ENCODE data around the gene USP3. TPM values are rescaled to one million over a fixed set of nuclear protein-coding genes. Genes with fewer than 3 reads are reported as not detected.

The USP3 gene
- total and polyA plus RNA-seq, 9 of the 15 experiments (the other 6 are each of a cell fraction or from before 2014, with no cell fraction given) = 17.3 to 54.3 (median 34.8) TPM

DNA sequence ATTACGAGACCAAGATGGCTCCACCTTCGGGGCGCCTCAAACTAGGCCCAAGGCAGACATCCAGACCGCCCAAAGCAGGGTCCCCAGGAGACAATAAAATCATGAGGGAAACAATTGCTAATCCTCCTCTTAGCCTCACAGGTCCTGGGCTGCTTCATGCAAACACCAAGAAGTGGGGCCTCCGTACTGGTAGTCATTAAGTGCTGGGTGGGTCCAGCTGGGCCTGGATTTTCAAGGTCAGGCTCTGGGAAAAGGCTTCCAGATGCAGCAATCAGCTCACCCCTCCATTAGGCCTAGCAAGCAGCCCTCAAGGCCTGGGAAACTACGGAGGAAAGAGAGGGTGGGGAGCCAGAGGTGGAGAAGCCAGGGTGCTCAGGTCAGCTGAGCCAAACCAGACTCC, 93.4 kb downstream of the USP3 start:
- DNase-seq (ENCODE audit: extremely low read depth in 1 of 4, low spot score in 3 of 4) (no peak), ATAC-seq (no peak), FAIRE-seq (no peak)
- no peaks in the 10 kb centered on the region for H3K27me3 ChIP-seq (ENCODE audit: control insufficient read depth in 2 of 2, insufficient read depth in 2 of 2, low read length in 2 of 2)
- in situ Hi-C loops (cut with MboI) = loop anchor here (10.0 kb wide), 1 partner anchor 303 kb away; no protein-coding TSS in a partner anchor
- CTCF ChIA-PET (ENCODE audit: low intra/inter-chr PET ratio) = no interaction called here
- no peak overlapping the region for H2AFZ ChIP-seq (ENCODE audit: low read depth, low read length)
- H3K4me3 ChIP-seq = no peak overlapping the region
- BruUV-seq (replicated peaks) = no TSS peak
- WGBS (ENCODE audit: insufficient coverage, low coverage, missing lambda C conversion rate) = 81% methylated on average over 6 of the region's 6 CpGs
- H3K4me2 ChIP-seq (ENCODE audit: insufficient read depth, low read length) = no peak overlapping the region
- no peaks in the 10 kb centered on the region for H3K9me1 ChIP-seq (ENCODE audit: control insufficient read depth, insufficient read depth, low read length)
- H3K36me3 ChIP-seq (ENCODE audit: control insufficient read depth, insufficient read depth, low read length) = peaks cover 18% of the 10 kb centered on the region; the same call in 2 of the 3 replicates
- H3K4me1 ChIP-seq (replicated peaks in 1 of 2; ENCODE audit: control insufficient read depth in 2 of 2, insufficient read depth in 2 of 2, low read length in 2 of 2) = peaks cover 0 to 18% of the 10 kb centered on the region in 2 experiments; a peak in 2 of 5 replicates
- no peaks in the 10 kb centered on the region for H4K20me1 ChIP-seq (replicated peaks; ENCODE audit: control insufficient read depth, insufficient read depth, low read length)
- H3K9me3 ChIP-seq (replicated peaks; ENCODE audit: control insufficient read depth, insufficient read depth, low read depth, low read length) = no peaks in the 10 kb centered on the region
- no peak overlapping the region for H3K27ac ChIP-seq (ENCODE audit: extremely low read depth, low read depth, low read length)
- no peaks in the 10 kb centered on the region for H3K79me2 ChIP-seq (ENCODE audit: control insufficient read depth, insufficient read depth, low read length)
- POLR2A ChIA-PET = interaction anchor here (0.9 to 1.6 kb wide), 6 partner anchors 9 to 93 kb away, joined by 3 to 4 read pairs (median 3); partner anchors contain the start of gene USP3
- intact Hi-C loops (cut with micrococcal nuclease) = loop anchor here (5.0 kb wide), 2 partner anchors 111 to 469 kb away; no protein-coding TSS in a partner anchor
- no peak overlapping the region; a peak in 1 of 4 replicates for H3K9ac ChIP-seq (ENCODE audit: insufficient read depth in 1 of 2, low read depth in 2 of 2, low read length in 2 of 2)
- no peak for TF ChIP-seq SMC3 (conservative IDR thresholded peaks at IDR 0.05; ENCODE audit: insufficient read depth, low read depth, low read length)
- TF ChIP-seq, protein P1, sequence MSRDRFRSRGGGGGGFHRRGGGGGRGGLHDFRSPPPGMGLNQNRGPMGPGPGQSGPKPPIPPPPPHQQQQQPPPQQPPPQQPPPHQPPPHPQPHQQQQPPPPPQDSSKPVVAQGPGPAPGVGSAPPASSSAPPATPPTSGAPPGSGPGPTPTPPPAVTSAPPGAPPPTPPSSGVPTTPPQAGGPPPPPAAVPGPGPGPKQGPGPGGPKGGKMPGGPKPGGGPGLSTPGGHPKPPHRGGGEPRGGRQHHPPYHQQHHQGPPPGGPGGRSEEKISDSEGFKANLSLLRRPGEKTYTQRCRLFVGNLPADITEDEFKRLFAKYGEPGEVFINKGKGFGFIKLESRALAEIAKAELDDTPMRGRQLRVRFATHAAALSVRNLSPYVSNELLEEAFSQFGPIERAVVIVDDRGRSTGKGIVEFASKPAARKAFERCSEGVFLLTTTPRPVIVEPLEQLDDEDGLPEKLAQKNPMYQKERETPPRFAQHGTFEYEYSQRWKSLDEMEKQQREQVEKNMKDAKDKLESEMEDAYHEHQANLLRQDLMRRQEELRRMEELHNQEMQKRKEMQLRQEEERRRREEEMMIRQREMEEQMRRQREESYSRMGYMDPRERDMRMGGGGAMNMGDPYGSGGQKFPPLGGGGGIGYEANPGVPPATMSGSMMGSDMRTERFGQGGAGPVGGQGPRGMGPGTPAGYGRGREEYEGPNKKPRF (IDR thresholded peaks at IDR 0.05; ENCODE audit: low read depth, low read length) = no peak
- no peak for TF ChIP-seq PHB (CRISPR knock-in tag; IDR thresholded peaks at IDR 0.05)
- TF ChIP-seq, protein P2, sequence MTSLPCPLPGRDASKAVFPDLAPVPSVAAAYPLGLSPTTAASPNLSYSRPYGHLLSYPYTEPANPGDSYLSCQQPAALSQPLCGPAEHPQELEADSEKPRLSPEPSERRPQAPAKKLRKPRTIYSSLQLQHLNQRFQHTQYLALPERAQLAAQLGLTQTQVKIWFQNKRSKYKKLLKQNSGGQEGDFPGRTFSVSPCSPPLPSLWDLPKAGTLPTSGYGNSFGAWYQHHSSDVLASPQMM (CRISPR knock-in tag; IDR thresholded peaks at IDR 0.05) = no peak
- TF ChIP-seq NFRKB (IDR thresholded peaks at IDR 0.05; ENCODE audit: low read depth) = no peak
- no peak for TF ChIP-seq ARID2 (IDR thresholded peaks at IDR 0.05)
- TF ChIP-seq ZFP1 (CRISPR knock-in tag; IDR thresholded peaks at IDR 0.05) = no peak
- TF ChIP-seq, protein P3, sequence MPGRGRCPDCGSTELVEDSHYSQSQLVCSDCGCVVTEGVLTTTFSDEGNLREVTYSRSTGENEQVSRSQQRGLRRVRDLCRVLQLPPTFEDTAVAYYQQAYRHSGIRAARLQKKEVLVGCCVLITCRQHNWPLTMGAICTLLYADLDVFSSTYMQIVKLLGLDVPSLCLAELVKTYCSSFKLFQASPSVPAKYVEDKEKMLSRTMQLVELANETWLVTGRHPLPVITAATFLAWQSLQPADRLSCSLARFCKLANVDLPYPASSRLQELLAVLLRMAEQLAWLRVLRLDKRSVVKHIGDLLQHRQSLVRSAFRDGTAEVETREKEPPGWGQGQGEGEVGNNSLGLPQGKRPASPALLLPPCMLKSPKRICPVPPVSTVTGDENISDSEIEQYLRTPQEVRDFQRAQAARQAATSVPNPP (IDR thresholded peaks at IDR 0.05; ENCODE audit: borderline replicate concordance, insufficient read depth, insufficient read length) = no peak
- no peak for TF ChIP-seq RCOR1 (IDR thresholded peaks at IDR 0.05; ENCODE audit: borderline replicate concordance in 1 of 2, low read depth in 2 of 2, low read length in 2 of 2)
- TF ChIP-seq, protein P4, sequence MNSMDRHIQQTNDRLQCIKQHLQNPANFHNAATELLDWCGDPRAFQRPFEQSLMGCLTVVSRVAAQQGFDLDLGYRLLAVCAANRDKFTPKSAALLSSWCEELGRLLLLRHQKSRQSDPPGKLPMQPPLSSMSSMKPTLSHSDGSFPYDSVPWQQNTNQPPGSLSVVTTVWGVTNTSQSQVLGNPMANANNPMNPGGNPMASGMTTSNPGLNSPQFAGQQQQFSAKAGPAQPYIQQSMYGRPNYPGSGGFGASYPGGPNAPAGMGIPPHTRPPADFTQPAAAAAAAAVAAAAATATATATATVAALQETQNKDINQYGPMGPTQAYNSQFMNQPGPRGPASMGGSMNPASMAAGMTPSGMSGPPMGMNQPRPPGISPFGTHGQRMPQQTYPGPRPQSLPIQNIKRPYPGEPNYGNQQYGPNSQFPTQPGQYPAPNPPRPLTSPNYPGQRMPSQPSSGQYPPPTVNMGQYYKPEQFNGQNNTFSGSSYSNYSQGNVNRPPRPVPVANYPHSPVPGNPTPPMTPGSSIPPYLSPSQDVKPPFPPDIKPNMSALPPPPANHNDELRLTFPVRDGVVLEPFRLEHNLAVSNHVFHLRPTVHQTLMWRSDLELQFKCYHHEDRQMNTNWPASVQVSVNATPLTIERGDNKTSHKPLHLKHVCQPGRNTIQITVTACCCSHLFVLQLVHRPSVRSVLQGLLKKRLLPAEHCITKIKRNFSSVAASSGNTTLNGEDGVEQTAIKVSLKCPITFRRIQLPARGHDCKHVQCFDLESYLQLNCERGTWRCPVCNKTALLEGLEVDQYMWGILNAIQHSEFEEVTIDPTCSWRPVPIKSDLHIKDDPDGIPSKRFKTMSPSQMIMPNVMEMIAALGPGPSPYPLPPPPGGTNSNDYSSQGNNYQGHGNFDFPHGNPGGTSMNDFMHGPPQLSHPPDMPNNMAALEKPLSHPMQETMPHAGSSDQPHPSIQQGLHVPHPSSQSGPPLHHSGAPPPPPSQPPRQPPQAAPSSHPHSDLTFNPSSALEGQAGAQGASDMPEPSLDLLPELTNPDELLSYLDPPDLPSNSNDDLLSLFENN (IDR thresholded peaks at IDR 0.05; ENCODE audit: low read depth in 2 of 2, low read length in 2 of 2) = no peak
- TF ChIP-seq, protein P5, sequence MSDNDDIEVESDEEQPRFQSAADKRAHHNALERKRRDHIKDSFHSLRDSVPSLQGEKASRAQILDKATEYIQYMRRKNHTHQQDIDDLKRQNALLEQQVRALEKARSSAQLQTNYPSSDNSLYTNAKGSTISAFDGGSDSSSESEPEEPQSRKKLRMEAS (CRISPR knock-in tag; IDR thresholded peaks at IDR 0.05) = no peak
- TF ChIP-seq SUPT5H (IDR thresholded peaks at IDR 0.05) = no peak
- TF ChIP-seq ZC3H8 (IDR thresholded peaks at IDR 0.05) = no peak
- TF ChIP-seq MAFF (IDR thresholded peaks at IDR 0.05; ENCODE audit: low read length) = no peak
- TF ChIP-seq, protein P6, sequence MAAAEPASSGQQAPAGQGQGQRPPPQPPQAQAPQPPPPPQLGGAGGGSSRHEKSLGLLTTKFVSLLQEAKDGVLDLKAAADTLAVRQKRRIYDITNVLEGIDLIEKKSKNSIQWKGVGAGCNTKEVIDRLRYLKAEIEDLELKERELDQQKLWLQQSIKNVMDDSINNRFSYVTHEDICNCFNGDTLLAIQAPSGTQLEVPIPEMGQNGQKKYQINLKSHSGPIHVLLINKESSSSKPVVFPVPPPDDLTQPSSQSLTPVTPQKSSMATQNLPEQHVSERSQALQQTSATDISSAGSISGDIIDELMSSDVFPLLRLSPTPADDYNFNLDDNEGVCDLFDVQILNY (CRISPR knock-in tag; IDR thresholded peaks at IDR 0.05) = no peak

Data from K562 (cell line).